Stimulated activated CD4-positive, alpha-beta T cell treated with anti-CD3 and anti-CD28 coated beads, Interleukin-4, amount 100 ng/mL, for 48 hours (primary cell): ENCODE measurements around the gene HPCAL4.

Source experiments
- DNase-seq, 2 donors: peaks; one replicate each; pipeline ENCODE4 v3.0.0-alpha.2; 2020; ENCODE audit warnings: low read depth in 2 of 2

HPCAL4 gene

DNA sequence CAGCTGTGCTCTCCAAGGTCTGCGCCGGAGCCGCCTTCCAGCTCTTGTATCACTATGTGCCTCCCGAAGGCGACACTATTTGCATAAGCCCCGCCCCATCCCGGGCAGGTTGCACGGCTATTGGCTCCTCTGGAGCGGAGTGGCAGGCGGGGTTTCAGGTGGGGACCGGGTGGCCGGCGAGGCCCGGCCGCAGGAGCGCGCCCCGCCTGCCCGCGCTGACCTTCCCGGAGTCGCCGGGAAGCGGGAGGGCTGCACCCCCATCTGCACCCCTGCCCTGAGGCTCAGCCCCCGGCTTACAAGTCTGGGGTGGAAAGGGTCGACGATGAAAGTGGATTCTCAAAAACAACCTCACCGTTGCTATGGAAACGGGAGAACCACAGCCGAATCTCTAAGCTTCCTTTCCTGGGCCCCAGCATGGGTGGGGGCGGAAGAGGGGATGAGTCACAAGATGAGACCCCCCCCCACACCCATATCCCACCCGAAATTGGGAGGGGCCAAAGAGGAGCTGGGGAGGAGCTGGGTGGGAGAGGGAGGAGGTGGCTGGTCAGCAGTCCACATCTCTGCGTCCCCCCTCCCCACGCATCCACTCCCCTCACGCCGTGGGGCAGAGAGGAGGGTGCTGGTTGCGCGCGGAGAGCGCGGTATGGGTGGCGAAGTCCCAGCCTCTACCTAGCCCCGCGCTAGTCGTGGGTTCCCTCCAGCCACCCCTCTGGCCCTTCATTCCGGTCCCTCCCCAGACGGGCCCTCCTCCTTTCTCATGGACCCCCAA is at the start of gene HPCAL4:
TSS of gene HPCAL4 (minus strand) at position 51 of the 769 bp plus-strand sequence. CDS start 6,830 bp downstream, outside the sequence.
- DNase-seq, result peak; percentile 82 to 83

DNA sequence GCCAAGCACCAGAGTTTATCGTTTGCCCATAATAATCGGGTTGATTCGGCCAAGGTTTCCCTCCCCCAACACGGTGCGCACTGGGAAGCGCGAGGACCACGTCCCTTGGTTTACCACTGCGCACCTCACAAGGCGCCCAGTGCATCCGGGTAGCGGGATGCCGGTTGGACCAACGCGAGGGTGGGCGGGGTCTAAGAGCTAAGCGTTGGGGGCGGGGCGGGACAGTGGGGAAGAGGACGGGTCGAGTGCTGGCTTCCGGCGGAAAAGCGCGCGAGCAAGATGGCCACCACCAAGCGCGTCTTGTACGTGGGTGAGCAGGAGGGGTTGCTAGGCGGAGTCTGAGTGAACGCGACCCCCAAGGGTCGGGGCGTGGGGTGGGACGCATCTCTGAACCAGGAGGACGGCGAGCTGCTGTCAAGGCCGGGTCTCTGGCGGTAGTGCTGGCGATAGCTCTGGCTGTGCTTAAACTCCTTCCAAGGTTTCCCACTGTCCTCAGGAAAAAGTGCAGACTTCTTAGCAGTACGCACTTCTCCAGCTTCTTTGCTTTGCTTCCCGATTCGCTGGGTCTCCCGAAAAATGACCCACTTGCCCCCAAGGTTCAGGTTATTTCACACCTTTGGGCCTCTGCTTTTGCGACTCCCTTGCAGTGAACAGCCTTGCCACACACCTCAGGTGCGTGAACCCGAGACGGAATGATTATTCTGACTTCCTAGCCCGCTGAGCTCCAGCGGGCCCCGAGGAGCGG is 47.6 kb upstream of the HPCAL4 start, which contains the start of gene PPIE:
TSS of gene PPIE (plus strand) at position 261 of the 745 bp plus-strand sequence. CDS start at position 280, 19 bp downstream.
- peak; percentile 99 for DNase-seq

DNA sequence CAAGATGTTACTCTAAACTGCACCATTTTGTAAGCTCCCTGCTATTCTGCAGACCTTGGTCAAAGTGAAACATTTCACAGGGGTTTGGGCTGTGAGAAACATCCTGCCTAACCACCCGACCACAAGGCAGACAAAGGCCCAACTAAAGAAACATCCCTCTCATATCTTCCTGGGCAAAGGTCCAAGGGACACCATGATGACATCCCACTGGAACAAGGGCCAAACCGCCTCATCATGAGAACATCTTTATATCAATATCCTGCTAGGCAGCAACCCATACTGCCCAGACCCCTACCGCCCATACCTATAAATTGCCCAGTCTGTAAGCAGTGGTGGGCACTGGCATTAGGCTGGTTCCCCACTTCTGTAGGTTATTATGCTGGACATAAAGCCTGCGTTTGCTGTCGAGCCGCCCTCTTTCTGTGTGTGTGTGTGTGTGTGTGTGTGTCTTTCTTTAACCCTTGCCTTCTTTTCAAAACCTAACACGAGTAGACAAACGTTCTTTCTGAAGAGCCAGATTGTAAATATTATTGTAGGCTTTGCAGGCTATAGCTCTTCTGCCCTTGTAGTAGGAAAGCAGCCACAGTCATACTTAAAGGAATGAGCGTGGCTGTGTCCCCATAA is 46.4 kb upstream of the HPCAL4 start:
- DNase-seq, result no peak

DNA sequence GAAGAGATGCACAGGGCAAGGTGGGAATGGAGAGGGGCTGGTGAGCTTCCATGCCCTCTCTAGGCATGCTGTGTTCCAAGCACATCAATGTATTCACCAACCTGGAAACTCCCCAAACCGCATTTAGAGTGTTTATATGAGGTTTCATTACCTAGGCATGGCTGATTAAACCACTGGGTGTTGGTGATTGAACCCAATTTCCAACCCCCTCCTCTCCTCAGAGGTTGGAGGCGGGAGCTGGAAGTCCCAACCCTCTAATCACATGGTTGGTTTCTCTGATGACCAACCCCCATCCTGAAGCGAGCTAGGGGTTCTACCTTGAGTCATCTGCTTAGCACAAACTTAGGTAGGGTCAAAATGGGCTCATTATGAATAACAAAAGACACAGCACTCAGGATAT is 44.5 kb upstream of the HPCAL4 start:
- no peak for DNase-seq

DNA sequence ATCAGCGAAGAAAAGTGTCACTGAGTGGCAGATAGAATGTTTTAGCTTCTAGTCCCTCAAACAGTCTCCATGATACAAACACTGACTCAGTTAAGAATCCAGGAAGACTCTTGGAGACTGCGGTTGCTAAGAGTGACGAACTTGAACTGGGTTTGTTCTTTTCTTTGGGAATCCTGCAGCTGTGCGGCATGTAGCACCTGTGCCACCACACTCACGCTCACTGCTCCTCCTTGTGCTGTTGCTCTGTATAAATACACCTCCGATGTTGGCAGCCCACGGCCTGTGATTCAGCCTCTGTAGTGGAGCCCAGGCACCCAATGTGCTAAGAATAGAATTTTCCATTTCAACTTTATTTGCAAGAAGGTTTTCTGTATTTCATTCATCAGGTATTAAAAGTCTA is 41.9 kb upstream of the HPCAL4 start:
- no peak for DNase-seq

DNA sequence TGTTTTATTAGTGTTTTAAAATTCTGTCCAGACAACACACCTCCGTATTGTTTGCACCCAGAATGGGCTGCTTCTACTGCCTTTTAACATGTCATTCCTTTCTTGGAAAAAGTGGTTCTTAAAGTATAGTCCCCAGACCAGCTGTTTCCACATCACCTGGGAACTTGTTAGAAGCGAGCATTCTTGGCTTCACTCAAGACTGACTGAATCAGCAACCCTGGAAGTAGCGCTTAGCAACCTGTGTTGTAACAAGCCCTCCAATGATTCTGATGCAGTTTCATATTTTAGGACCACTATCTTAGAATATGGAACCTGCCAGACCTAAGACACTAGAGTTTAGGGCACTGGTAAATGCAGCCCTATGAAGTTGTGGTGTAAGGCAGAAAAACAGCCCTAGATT is 41.5 kb upstream of the HPCAL4 start:
- no peak for DNase-seq

DNA sequence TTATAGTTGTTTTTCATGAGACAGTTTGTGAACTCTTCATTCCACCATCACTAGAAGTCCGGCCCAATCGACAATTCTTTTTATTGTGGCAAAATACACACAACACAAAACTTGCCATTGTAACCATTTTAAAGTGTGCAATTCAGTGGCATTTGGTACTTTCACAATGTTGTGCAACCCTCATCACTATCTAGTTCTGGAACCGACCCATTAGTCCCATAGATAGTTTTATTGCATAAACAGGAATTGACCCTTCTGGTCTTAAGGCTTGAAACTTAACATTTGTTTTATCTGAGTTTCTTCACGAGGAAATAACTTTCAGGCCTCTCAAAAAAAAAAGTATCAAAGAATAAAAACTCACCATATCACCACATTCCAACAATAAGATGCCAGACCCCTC is 38.6 kb upstream of the HPCAL4 start:
- DNase-seq, result no peak

DNA sequence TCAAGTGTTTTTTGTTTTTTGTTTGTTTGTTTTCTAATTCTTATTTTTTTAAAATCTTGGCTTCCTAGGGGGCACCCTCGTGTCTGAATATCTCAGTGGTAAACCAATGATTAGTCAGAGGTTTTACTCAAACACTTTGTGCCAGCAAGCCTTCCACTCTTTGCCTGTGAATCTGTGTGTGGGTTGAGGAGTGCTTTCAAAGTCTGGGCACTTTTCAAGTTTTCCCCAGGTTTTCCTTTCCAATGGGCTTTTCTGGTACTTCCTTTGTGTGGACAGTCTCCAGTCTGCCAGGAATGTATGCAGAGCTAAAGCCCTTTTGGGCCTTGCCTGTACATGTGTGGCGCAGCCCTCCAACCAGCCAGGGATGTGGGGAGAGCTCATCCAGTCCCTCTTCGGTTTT is 37.8 kb upstream of the HPCAL4 start:
- DNase-seq, result no peak

DNA sequence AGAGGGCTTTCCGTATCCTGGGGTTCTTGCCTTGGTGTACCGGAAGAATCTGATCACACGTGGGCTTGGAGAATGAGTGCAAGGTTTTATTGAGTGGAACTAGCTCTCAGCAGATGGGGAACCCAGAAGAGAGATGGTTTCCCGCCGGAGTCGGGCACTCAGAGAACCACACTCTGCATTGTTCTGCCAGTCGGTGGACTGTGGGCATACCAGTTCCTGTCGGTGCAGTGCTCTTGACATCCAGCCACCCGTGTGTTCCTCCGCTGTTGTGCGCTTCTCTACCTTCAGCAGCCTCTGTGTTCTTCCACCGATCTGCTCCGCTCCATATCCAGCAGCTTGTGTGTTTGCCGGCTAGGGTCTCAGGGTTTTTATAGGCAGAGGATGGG is 36.7 kb upstream of the HPCAL4 start:
- no peak for DNase-seq

DNA sequence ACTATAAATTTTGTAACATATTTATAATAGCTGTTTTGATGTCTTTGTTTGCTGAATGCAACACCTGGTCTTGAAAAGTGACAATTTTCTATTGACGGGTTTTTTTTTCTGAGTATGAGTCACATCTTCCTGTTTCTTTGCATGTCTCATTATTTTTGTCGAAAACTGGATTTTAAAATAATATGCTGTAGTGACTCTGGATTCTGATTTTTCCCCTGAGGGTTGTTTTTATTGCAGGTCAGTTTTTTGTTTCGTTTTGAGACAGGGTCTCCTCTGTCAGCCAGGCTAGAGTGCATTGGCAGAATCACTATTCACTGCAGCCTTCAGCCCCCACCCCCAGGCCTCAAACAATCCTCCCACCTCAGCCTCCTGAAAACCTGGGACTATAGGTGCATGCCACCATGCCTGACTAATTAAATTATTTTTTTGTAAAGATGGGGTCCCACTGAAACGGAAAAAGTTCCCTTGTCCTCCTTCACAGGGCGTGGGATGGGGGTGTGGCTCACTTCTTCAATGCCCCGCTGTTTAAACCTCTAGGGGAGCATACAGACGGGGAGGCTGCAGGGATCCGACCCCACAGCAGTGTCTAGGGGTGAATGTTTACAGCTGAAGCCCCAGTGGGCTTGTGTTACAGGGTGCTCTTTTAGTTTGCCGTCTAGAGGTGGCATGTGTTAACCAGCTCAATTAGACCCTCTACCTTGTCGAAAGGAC is 36.1 kb upstream of the HPCAL4 start:
- no peak for DNase-seq

DNA sequence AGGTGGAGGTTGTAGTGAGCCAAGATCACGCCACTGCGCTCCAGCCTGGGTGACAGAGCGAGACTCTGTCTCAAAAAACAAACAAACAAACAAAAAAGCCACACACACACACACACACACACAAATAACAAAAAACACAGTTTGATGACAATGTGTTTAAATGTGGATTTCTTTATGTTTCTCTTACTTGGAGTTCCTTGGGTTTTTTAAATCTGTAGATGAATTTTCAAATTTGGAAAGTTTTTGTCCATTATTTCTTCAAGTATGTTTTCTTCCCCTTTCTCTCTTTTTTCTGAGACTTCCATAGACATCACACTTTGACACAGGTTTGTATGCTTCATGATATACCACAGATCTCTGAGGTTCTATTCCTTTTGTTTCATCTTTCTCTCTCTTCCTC is 35.4 kb upstream of the HPCAL4 start:
- no peak for DNase-seq

DNA sequence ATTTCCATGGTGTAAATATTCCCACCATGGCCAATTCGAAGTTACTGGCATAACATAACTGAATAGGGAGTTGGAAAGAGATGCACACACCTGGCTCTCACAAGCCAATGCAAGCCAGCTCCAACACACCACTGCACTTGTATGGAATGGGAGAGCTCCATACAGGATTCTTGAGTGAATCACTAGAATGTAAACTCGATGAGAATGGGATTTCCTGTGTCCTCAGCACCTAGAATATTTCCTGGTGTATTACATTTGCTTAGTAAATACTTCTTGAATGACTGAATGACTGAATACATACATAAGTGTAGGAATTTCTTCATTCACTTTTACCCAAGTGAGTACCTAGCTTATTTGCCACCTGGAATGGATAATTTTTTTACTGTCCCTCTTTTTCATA is 31.3 kb upstream of the HPCAL4 start:
- DNase-seq, result no peak

DNA sequence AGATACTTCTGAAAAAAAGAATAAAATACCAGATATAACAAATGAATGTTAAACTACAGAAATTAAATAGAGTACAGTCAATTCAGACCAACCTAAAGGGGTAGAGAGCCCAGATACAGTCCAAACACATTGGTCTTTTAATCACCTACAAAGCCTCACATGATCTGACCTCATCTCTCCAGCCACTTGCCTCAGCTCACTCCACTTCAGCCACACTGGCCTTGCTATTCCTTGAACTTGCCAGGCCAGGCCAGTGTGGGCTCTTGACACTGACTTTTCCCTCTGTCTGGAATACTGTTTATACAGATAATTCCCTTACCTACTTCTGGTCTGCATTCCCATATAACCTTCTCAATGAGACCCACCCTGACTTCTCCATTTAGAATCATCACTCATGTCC is 30.4 kb upstream of the HPCAL4 start:
- DNase-seq, result no peak

DNA sequence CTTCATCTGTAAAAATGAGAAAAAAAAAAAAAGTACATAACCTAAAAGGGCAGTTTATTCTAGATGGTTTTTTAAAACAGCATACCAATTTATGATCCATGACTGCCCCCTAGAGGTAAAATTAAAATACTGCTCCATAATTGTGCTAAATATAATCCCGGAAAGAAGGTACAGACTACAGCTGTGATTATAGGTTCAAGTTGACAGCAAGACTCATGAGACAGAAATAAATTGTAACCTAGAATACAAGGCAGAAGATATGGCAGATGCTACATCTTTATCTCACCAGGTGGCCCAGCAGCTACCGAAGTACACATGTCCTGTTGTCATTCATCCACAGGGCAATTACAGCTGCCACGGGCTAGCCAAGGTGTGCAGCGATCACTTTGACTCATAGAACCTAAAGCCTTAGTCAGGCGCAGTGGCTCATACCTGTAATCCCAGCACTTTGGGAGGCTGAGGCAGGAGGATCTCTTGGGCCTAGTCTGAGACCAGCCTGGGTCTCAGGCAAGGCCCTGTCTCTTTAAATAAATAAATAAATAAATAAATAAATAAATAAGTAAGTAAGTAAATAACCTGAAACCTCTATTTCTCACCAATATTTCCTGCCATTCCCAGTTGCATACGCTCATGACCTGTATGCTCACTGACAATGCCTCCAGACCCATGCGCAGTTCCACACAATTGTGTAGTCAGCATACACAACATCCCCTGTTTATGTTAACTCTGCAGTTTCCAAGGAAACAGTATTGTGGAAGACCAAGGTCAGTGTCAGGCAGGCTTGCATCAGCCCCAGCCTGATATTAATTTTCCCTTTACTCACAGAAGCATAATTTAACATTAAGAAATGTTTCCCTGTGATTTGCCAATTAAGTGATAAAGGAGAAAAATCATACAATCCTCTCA is 29.1 kb upstream of the HPCAL4 start:
- no peak for DNase-seq

DNA sequence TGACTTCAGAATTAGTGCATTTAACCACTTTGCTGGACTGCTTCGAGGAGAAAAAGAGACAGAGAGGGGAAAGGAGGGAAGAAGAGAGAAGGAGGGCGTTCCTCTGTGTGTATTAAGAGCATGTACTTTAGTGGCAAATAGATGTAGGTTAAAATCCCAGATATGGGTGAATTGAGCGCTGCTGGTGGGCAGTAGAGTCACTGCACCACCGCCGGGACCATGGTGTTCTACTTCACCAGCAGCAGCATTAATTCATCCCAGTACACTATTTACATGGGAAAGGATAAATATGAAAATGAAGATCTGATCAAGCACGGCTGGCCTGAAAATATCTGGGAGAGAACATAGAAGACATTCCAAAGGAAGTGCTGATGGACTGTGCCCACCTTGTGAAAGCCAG is 26.6 kb upstream of the HPCAL4 start:
- DNase-seq, result no peak

DNA sequence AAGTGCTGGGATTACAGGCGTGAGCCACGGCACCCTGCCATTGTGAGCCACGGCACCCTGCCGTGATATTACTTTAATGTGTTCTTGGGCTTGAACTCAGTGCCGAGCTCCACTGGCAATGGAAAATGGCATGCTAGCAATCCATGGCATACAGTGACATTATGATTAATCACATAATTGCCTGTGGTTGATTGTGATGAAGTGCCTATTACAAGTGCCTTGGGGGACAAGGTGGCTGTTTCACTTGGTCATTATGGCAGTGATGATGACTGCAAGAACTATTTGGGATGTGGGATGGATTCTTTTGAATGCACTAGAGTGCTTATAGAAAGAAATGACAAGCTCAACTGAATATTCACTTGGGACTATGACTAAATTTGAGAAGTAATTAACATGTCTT is 22.3 kb upstream of the HPCAL4 start:
- no peak for DNase-seq

DNA sequence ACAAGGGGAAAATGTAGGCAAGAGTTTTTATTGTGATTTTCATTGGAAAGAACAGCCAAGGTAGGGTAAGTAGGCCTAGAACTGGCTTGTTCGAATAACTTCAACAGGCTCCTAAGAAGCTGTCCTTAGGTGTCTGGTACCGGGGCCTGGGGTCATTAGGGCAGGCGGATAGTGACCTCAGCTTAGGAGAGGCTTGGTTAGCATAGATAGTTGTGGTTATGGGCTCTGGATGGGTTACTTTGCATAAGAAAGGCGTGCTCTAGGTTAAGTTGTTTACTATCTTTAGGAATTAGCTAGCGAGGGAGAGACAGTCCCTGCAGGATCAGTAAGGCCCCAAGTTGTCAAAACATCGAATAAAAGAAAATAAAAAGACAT is 20.7 kb upstream of the HPCAL4 start:
- no peak for DNase-seq

DNA sequence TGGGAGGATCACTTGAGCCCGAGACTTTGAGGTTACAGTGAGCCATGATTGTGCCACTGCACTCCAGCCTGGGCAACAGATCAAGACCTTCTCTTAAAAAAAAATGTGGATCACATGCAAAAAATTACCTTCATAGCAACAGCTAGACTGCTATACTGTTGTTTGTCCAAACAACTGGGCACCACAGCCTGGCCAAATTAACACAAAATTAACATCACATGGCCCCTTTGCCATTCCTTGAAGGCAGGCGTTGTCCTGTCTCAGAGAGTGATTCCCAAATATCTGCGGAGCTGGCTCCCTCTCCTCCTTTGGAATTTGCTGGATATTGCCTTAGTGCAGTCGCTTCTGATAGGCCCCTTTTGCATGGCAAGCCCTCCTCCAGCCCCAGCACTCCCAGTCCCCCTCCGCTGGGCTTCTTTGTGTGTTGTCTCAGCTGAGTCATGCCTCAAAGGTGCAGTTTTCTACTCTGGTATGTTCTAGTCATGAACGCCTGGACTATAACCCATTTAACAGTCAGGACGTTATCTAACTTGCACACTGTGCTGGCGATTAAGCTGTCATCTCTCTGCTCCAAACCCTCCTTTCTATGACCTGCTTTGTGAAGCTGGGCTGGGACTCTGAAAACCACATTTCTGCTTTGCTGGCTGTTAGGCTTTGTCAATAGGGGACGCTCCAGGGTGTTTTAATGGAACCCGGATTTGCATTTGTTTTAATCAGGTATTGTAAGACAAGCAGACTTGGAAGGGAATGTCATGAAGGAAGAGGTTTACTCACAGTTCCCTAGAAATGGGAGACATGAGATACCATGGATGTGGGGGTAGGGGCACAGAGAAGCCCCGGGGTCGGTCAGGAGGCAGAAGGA is 20.1 kb upstream of the HPCAL4 start:
- no peak for DNase-seq

DNA sequence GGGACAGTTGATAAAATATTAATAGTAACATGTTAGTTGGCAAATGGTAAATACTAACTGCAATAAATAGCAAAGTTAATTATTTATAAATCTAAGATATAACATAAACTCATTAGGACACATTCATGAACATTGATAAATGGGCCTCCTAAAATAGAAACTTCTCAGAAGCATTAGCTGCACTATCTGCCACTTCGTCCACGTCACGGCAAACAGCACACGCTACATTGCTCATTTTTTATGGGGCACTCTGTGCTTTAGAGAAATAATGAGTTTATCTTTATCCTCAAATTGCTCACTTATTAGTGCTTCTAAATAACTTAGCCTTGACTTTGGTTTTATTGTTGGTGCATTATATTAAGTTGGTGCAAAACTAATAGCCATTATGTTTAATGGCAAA is 16.3 kb upstream of the HPCAL4 start:
- DNase-seq, result no peak

DNA sequence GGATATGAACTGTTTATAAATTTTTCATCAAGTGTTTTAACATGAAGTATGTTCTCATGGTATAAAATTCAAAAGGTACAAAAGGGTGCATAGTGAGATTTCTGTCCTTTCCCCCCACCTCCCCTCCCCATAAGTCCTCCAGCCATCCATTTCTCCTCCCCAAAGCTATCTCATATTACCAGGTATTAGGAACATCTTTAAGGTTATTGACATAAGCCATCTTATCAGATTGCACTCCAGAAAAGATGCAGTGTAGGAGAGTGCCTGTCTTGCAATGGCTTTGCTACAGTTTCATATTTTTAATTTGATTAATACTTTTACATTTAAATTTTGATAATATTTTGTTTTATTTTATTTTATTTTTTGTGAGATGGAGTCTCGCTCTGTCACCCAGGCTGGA is 13.5 kb upstream of the HPCAL4 start:
- no peak for DNase-seq
